ENCODE results near the gene ARFRP1.

Gene ARFRP1

DNA sequence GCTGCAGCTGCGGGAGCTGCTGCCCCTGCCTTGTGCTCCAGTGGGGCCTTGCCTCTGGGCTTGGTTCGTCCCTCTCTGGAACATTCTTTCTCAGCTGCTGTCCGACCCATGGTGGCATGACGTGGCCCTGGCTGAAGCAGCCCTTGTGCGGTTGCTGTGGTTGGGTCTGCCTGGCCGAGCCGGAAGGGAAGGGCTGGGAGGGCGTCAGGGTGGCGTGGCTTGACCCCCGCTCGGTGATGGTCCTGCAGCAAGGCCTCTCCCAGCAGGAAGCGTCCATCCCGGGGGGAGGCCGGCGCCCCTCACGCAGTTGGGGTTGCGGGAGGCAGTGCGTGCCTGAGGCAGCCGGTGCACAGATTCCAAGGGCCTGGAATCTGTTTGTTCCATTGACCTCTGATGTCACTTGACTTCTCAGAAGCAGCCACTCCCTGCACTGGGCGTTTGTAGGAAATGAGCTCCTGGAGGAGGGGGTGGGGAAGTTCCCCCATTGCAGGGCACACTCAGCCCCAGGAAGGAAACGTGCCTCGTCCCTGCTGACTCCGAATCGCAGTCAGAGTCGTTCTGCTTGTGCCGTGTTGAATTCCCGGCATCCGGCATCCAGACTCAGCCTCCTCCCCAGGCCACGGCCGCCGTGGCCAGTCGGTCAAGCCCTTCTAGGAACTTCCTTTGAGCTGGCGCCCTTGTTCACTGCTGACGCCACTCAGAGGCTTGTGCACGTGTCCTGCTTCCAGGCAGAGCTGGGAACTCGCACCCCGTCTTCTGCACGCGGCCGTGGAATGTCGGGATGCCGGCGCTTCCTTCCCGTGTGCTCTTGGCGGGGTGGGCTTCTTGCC is 21.1 kb downstream of the ARFRP1 start:
- in situ Hi-C loops (cut with HindIII; ENCODE audit: low pct_unique_long_range_greater_than_20kb, low sequenced_read_pairs): no loop called here
- TF ChIP-seq JUND (IDR thresholded peaks at IDR 0.05; ENCODE audit: low read depth): no peak
- DNase-seq (ENCODE audit: low read depth in 1 of 2, low spot score in 1 of 2): no peak

DNA sequence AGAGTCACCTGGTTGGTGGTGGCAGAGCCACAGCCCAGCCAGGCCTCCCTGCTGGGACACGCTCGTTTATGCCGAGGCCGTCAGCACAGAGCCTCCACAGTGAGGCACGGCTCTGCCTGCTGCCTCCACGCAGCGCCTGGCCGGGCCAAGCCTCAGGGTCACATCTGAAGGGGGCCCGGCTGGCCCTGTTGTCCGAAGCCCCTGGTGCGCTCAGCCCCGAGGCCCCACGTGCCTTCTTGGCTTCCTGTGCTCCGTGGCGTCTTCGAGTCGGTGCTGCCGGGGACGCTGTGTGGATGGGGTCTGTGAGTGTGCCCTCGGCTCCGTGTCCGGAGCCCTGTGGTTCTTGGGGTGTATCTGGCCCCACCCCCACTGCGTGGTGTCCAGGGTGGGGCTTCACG is 21.7 kb downstream of the ARFRP1 start:
- DNase-seq (ENCODE audit: low read depth in 1 of 2, low spot score in 1 of 2): no peak
- in situ Hi-C loops (cut with HindIII; ENCODE audit: low pct_unique_long_range_greater_than_20kb, low sequenced_read_pairs): no loop called here
- TF ChIP-seq JUND (IDR thresholded peaks at IDR 0.05; ENCODE audit: low read depth): no peak

DNA sequence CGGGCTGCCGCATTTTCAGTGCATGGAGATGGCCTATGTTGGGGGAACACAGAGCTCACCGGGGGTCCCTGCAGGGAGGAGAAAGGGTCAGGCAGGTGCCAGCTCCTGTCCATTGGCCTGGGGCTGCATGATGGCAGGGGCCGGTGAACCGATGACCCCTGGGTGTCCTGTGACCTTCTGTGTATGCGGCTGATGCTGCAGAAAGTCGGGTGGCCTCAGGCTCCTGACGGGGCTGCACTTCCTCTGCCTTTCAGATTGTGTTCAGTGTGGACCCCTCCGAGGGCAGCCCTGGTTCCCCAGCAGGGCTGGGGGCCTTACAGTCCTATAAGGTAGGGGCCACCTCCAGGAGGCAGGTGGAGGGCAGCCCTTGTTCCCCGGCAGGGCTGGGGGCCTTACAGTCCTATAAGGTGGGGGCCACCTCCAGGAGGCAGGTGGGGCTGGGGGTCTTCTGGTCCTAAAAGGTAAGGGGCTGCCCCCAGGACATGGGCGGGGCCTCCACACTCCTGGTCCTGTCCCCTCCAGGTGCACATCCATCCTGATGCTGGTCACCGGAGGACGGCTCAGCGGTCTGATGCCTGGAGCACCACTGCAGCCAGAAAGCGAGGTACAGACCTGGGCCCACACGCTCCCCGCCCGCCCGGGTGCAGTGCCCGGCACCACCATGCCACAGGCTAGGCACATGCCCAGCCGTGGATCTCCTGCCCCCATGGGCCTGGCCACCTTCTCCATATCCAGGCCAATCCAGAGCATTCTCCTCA is 22.3 kb downstream of the ARFRP1 start:
- in situ Hi-C loops (cut with HindIII; ENCODE audit: low pct_unique_long_range_greater_than_20kb, low sequenced_read_pairs): no loop called here
- no peak for DNase-seq (ENCODE audit: low read depth in 1 of 2, low spot score in 1 of 2)
- no peak for TF ChIP-seq JUND (IDR thresholded peaks at IDR 0.05; ENCODE audit: low read depth)

DNA sequence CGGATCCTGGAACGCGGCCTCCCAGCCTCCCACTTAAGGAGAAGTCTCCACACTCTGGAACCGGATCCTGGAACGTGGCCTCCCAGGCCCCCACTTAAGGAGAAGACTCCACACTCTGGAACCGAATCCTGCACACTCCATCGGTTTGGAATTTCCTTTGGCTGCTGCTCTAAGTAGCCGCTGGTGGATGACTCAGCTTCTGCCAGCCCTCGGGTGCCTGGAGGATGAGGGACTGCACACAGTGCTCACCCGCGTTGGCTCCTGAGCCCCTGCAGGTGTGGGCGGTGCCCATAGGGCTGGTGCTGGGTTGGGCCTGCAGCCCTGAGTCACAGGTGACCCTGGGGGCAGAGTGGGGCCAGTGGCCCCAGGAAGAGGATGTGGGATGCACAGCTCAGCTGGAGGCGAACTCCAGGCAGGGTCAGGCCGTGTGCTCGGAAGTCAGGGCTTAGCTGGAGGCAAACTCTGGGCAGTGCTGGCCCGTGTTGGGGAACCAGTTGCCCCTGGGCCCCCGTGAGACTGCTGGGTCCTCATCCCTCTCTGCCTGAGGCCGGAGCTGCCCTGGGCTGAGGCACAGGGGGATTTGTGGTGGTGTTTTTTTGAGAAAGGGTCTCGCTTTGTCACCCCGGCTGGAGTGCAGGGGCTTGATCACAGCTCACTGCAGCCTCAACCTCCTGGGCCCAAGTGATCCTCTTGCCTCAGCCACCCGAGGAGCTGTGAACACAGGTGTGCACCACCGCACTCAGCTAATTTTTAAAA is 25.2 kb downstream of the ARFRP1 start:
- in situ Hi-C loops (cut with HindIII; ENCODE audit: low pct_unique_long_range_greater_than_20kb, low sequenced_read_pairs): no loop called here
- peak in 1 of 2 experiments; percentile 84 for DNase-seq (ENCODE audit: low read depth in 1 of 2, low spot score in 1 of 2)
- TF ChIP-seq JUND (IDR thresholded peaks at IDR 0.05; ENCODE audit: low read depth): peak; percentile 58; the same call in 1 of the 2 replicates

DNA sequence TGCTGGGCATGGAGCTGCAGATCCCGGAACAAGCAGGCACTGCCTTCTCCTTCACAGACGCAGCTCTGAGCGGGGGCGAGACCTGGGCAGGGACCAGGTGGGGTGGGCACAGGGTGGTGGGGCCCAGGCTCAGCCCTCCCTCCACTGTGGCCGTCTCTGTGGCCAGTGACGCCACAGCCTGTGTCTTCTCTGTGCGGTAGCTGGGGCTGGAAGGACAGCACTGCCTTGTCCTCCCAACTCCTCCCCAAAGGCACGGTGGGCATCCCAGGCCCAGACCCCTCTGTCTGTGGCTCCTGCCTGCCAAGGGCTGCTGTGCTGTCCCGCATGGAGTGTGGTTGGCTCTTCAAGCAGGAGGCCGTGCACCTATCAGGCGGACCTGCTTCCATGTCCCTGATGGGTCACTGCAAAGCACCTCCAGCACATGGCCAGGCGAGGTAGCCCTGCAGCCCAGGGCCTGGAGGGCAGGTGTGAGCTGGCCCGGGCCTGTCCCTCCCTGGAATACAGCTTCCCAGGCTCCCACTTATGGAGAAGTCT is 26.1 kb downstream of the ARFRP1 start:
- no peak for DNase-seq (ENCODE audit: low read depth in 1 of 2, low spot score in 1 of 2)
- in situ Hi-C loops (cut with HindIII; ENCODE audit: low pct_unique_long_range_greater_than_20kb, low sequenced_read_pairs): no loop called here

DNA sequence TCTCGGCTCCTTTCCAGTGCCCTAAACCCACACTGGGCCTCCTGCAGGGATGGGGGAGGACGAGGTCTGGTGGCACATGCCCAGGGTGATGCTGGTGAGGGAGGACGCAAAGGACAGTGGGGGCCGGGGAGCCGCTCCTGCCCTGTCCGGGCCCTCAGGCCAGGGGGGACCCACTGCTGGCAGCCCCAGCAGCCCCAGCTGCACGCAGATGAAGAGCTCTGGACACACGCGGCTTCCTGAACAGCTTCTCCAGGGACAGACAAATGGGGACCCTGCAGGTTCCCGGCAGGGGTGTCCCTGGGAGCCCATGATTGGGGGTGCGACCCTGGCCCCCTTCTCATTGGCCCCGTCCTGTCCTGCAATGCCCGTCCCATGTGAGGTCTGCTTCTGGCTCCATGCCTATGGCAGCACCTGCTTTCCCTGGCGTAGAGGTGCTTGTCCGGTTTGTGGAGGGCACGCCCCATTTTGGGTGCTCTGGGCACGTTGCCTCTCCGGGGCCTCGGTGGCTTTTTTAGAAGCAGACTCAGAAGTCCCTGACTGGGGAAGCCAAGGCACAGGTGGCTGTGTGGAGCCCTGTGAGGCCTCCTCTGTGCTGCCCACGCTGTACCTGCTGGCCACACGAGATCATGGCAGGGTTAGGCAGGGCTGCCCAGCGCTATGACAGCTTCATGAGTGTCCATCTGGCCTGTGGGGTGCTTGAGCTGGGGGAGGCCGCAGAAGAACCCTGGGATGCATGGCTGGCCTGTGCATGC is 26.7 kb downstream of the ARFRP1 start:
- TF ChIP-seq JUND (IDR thresholded peaks at IDR 0.05; ENCODE audit: low read depth): no peak
- DNase-seq (ENCODE audit: low read depth in 1 of 2, low spot score in 1 of 2): no peak
- in situ Hi-C loops (cut with HindIII; ENCODE audit: low pct_unique_long_range_greater_than_20kb, low sequenced_read_pairs): no loop called here

More for the DNA sequence above, 26.1 kb downstream of the ARFRP1 start:
- no peak for TF ChIP-seq JUND (IDR thresholded peaks at IDR 0.05; ENCODE audit: low read depth)

DNA sequence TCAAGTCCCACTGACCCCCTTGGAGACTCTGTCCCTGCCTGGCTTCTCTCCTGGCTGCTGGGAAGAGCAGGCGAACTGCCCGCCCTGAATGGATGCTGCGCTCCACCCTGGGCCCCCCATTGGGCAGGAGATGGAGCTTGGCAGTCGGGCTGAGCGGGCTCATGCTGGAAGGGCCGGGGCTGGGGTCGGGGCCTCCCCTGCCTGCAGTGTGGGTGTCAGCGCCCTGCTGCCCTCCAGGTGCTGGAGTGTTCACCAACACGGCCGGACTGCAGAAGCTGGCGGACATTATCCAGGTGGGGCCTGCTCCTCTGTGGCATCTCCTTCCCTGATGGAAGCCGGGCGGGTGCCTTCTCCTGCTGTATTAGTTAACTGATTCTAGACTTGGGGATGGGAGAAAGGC is 27.3 kb downstream of the ARFRP1 start:
- in situ Hi-C loops (cut with HindIII; ENCODE audit: low pct_unique_long_range_greater_than_20kb, low sequenced_read_pairs): no loop called here
- DNase-seq (ENCODE audit: low read depth in 1 of 2, low spot score in 1 of 2): no peak
- TF ChIP-seq JUND (IDR thresholded peaks at IDR 0.05; ENCODE audit: low read depth): no peak

DNA sequence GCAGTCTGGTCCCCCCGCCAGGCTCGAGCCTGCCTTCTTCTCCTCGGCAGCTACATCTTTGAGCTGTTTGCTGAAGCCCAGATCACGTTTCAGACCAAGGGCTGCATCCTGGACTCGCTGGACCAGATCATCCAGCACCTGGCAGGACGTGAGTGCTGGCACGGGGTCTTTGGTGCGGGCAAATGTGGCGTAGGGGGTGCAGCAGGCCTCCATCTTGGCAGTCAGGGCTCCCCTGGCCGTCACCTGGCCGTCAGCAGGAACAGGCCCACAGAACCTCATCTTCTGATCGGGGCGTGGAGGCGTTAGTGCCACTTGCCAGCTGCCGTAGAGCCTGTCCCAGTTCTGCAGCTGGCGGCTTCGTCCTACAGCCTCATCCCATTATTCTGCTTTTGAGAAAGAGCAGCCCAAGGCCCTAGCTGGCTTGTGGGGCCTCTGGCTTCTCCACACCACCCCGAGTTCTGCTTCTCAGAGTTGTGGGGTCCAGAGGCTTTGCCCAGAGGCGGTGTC is 27.9 kb downstream of the ARFRP1 start:
- in situ Hi-C loops (cut with HindIII; ENCODE audit: low pct_unique_long_range_greater_than_20kb, low sequenced_read_pairs): no loop called here
- no peak for TF ChIP-seq JUND (IDR thresholded peaks at IDR 0.05; ENCODE audit: low read depth)
- no peak for DNase-seq (ENCODE audit: low read depth in 1 of 2, low spot score in 1 of 2)

DNA sequence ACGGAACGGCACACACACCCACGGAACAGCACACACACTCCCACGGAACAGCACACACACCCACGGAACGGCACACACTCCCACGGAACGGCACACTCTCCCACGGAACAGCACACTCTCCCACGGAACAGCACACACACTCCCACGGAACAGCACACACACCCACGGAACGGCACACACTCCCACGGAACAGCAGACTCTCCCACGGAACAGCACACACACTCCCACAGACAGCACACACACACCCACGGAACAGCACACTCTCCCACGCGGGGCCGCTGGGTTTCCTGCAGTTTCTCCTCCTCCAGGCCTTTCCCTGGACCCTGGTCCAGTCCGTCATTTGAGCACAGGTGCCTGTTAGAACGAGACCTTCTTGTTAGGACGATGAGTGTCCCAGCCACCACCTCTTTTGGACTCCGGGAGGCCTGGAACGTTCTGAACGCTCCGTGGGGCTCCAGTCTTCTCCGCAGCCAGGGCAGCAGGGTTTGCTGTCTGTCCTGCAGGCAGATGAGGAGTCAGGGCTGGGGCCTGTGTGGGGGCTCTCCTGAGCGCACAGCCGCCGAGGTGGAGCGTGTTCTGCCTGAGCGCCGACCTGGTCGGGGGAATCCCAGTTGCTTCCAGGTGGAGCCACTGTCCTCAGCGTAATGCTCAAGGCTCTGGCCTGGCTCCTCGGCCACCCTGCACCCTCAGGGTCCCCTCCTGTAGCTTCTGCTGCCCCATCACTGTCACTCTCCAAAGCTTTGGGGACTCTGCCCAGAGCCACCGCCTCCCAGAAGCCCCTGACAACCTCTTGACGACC is 28.9 kb downstream of the ARFRP1 start:
- no peak for TF ChIP-seq JUND (IDR thresholded peaks at IDR 0.05; ENCODE audit: low read depth)
- DNase-seq (ENCODE audit: low read depth in 1 of 2, low spot score in 1 of 2): no peak

DNA sequence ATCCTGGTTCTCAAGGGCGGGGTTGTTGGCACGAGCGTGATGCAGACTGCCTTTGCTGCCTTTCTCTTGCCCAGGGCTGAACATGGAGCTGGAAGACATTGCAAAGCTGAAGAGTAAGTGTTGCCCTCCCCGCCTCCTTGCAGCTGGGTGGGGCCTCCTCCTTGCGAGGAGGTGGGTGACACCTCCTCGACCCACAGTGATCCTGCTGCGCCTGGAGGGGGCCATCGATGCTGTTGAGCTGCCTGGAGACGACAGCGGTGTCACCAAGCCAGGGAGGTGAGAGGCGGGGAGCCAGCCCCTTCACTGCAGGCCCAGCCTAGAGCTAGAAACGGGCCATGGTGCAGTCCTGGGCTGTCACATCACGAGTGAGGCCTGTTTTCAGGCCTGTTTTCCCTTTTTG is 29.7 kb downstream of the ARFRP1 start:
- in situ Hi-C loops (cut with HindIII; ENCODE audit: low pct_unique_long_range_greater_than_20kb, low sequenced_read_pairs): no loop called here
- DNase-seq (ENCODE audit: low read depth in 1 of 2, low spot score in 1 of 2): no peak
- no peak for TF ChIP-seq JUND (IDR thresholded peaks at IDR 0.05; ENCODE audit: low read depth)

More for the DNA sequence above, 28.9 kb downstream of the ARFRP1 start:
- in situ Hi-C loops (cut with HindIII; ENCODE audit: low pct_unique_long_range_greater_than_20kb, low sequenced_read_pairs): no loop called here

All from T47D (cell line).